SIG-M5 treated with dmso at 0.1 percent for 504 hours (cell line): ENCODE data around the gene TRIL.

Experiments used
- DNase-seq: peaks from one replicate; lab custom pipeline; 2025; ENCODE audit not compliant: unreplicated experiment; lab: John Stamatoyannopoulos, UW

The TRIL gene

GRCh38 chr7:28984217-28984616 is 26.1 kb upstream of the TRIL start:
- peak; percentile 6 for DNase-seq

GRCh38 chr7:28983396-28984190 is 25.5 kb upstream of the TRIL start:
- DNase-seq: no peak

GRCh38 chr7:28981161-28981465 is 23.0 kb upstream of the TRIL start:
- DNase-seq: no peak

- no peak for DNase-seq
Observed at GRCh38 chr7:28980451-28981160, 22.5 kb upstream of the TRIL start.

- no peak for DNase-seq
Observed at GRCh38 chr7:28979776-28980175, 21.6 kb upstream of the TRIL start.

- no peak for DNase-seq
Observed at GRCh38 chr7:28977881-28978280, 19.8 kb upstream of the TRIL start.

- DNase-seq: no peak
Observed at GRCh38 chr7:28976022-28976421, 17.9 kb upstream of the TRIL start.

- DNase-seq: no peak
Observed at GRCh38 chr7:28973591-28973990, 15.5 kb upstream of the TRIL start.

- DNase-seq: no peak
Observed at GRCh38 chr7:28964056-28964455, 5.9 kb upstream of the TRIL start.

- no peak for DNase-seq
Observed at GRCh38 chr7:28961972-28962371, 3.8 kb upstream of the TRIL start.

- DNase-seq: peak; percentile 26
Observed at GRCh38 chr7:28960071-28960840, 2.1 kb upstream of the TRIL start.

GRCh38 chr7:28958980-28959347 is 834 bp upstream of the TRIL start:
- no peak for DNase-seq

GRCh38 chr7:28957751-28958234 is 337 bp downstream of the TRIL start:
- DNase-seq: no peak

- no peak for DNase-seq
Observed at GRCh38 chr7:28957064-28957750, 923 bp downstream of the TRIL start.

- peak; percentile 11 for DNase-seq
Observed at GRCh38 chr7:28956608-28957063, 1.5 kb downstream of the TRIL start.

- DNase-seq: no peak
Observed at GRCh38 chr7:28955718-28956607, 2.2 kb downstream of the TRIL start.

GRCh38 chr7:28955356-28955717 is 2.8 kb downstream of the TRIL start:
- DNase-seq: no peak

GRCh38 chr7:28954946-28955345 is 3.2 kb downstream of the TRIL start:
- DNase-seq: no peak

- no peak for DNase-seq
Observed at GRCh38 chr7:28954471-28954870, 3.7 kb downstream of the TRIL start.

GRCh38 chr7:28953633-28954032 is 4.5 kb downstream of the TRIL start:
- DNase-seq: no peak
